Activated CD4-positive, alpha-beta T cell treated with anti-CD3 and anti-CD28 coated beads for 48 hours (primary cell): ENCODE measurements around the gene CXorf58.
"Not testable (repeated sequence)": the region's sequence is repeated elsewhere in the genome, so short reads cannot be mapped to it uniquely, and the experiment has no call there.

ENCODE experiments used
- DNase-seq: peaks from one replicate; pipeline ENCODE4 v3.0.0-alpha.2; 2020

Gene CXorf58

DNA sequence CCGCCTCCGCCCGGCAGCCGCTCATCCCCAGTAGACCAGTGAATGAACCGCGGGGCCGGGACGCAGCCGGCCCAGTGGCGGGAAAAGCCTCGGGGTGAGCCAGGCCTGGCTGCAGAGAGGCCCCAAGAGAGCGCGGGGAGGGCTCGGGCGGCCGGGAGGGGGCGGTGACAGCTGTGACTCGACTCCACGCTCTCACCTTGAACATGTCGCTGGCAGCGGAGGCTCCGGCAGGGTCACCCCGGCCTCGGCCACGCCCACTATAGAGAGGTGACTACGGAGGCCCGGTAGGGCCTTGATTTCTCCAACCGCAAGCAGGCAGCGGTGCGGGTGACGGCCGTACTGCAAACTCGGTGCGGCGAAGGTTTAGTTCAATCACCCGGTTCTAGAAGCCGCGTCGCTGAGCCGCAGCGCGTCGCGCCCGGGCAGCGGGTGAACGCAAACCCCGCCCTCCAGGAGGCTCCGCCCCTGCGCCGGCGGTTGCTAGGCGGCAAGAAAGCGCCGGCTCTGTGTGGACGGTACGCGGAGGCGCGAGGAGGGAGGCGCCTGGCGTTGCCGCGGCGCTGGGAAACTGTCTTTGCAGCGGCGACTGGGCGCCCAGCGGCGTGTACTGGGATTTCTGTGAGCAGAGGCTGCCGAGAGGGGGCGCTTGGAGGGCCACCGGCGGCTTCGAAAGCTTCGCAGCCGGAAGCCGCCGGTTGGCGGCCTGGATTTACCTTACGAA is at the start of gene CXorf58, which contains the start of gene APOO:
CXorf58 (plus strand) TSS at position 509 of the 721 bp plus-strand sequence. CDS start 2,297 bp downstream, outside the sequence.
APOO (minus strand) TSS at position 441 of the 721 bp plus-strand sequence; CDS start at position 205, 236 bp downstream.
- peak; percentile 92 for DNase-seq

DNA sequence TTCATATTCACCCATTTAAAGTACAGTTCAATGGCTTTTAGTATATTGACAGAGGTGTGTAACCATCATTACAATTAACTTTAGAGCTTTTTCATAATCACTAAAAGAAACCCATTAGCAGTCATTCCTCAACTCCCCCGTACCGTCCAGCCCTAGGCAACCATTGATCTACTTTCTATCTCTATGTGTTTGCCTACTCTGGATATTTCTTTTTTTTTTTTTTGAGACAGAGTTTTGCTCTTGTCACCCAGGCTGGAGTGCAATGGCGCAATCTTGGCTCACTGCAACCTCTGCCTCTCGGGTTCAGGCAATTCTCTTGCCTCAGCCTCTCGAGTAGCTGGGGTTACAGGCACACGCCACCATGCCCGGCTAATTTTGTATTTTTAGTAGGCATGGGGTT is 48.6 kb upstream of the CXorf58 start:
- not testable (repeated sequence) for DNase-seq

- DNase-seq: no peak
Observed at GRCh38 chrX:23861215-23861896, 46.5 kb upstream of the CXorf58 start.

DNA sequence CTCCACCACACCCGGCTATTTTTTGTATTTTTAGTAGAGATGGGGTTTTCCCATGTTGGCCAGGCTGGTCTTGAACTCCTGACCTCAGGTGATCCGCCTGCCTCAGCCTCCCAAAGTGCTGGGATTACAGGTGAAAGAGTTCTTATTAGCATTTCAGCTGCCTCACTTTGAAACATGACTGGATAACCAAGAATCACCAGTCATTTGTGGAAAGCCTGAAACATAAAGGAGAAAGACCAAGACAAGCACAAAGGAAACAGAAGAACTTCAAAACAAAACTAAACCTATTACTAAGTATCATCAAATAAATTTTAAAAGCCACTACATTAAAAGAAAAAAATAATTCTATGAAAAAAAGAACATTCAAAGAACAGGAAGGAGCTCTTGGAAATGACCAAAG is 45.9 kb upstream of the CXorf58 start:
- not testable (repeated sequence) for DNase-seq

DNA sequence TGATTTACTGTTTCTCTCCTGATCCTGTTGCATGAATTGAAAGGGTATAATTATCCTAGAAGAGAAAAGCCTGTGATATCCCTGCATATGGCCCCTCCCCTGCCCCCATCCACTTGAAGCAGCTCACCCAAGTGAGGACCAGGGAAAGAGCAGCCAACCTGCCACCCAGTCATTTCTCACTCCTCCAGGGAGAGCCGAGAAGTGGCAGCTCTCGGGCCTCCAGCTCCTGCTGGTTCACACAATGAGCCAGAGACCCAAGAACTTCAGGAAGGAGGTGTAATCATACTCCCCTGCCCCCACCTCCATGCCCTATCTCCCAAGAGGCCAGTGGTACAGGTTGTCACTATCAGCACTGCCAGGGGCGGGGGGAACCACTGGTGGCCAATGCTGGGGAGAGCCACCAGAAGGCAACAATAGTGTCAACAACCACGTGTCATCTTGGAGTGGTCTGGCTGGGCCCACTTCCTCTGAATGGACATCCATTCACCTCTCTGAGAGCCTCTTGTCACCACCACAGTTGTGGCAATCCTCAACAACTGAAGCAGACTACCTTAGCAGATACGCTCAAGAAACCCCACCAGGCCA is 43.0 kb upstream of the CXorf58 start:
- DNase-seq: no peak

GRCh38 chrX:23870041-23870440 is 37.8 kb upstream of the CXorf58 start:
- DNase-seq: no peak

GRCh38 chrX:23871905-23872546 is 35.8 kb upstream of the CXorf58 start:
- no peak for DNase-seq

- no peak for DNase-seq
Observed at GRCh38 chrX:23879380-23880090, 28.3 kb upstream of the CXorf58 start.

GRCh38 chrX:23883737-23884354 is 24.0 kb upstream of the CXorf58 start:
- DNase-seq: peak; percentile 25

- DNase-seq: no peak
Observed at GRCh38 chrX:23884427-23885024, 23.3 kb upstream of the CXorf58 start.

- DNase-seq: no peak
Observed at GRCh38 chrX:23885803-23886202, 22.0 kb upstream of the CXorf58 start.

DNA sequence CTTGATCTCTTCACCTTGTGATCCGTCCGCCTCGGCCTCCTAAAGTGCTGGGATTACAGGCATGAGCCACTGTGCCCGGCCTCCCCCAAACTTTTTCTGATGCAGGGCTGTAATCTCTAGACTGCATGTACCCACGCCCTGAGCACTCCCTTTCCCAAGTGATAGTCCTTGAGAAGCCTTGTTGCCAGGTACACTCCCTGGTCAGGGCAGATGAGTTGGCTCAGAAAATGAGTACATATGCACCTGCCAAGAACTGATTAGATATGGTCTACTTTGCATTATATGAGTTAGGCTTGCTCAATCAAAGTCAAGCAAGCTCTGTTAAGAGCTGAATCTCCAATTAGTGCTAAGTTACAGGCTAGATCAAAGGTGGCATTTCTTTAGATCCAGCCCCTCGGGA is 20.4 kb upstream of the CXorf58 start:
- DNase-seq: no peak

- no peak for DNase-seq
Observed at GRCh38 chrX:23887918-23888317, 19.9 kb upstream of the CXorf58 start.

DNA sequence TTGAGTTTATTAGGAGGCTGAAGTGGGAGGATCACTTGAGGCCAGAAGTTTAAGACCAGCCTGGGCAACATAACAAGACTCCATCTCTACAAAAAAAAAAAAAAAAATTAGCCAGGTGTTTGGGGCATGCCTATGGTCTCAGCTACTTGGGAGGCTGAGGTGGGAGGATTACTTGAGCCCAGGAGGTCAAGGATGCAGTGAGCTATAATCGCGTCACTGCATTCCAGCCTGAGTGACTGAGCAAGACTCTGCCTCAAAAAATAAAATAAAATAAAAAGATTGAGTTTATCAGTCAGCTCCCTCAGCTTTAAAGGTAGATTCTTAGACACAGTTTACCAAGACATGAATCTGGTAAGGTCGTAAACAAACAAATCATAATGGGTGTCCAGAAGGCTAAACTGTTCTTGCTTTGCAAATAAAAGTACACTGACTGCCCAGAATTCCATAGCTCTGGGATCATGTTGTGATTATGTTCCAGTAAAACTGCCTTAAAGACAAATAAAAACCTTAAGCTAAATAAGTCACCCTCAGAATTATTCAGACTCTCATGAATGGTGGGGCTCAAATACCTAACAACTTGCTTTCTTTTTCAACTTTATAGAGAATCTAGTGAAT is 18.8 kb upstream of the CXorf58 start:
- no peak for DNase-seq

DNA sequence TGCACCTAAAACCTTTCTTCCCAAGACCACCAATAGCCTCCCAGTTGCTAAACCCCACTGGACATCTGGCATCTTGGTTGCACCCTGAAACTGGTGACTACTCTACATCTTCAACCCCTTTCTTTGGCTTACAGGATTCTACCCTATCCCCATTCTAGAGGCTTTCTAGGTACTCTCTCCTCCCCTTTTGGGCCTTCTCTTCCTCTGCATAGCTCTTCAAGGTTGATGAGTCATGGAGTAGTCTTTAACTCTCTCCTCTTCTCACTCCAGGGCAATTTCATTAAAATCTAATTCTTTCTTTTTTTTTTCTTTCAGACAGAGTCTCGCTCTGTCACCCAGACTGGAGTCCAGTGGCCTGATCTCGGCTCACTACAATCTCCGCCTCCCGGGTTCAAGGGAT is 16.9 kb upstream of the CXorf58 start:
- no peak for DNase-seq

GRCh38 chrX:23894993-23895392 is 12.8 kb upstream of the CXorf58 start:
- not testable (repeated sequence) for DNase-seq

DNA sequence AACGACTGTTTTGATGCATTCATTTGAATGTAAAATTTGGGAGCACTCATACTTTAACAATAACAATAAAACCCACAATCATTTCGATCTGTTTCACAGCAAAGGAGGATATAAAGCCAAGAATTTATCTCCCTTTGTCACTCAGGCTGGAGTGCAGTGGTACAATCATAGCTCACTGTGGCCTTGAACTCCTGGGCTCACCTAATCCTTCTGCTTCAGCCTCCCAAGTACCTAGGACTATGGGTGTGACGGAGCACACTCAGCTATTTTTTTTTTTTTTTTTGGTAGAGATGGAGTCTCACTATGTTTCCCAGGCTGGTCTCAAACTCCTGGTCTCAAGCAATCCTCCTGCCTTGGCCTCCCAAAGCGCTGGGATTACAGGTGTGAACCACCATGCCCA is 11.3 kb upstream of the CXorf58 start:
- not testable (repeated sequence) for DNase-seq

- DNase-seq: no peak
Observed at GRCh38 chrX:23896981-23897380, 10.8 kb upstream of the CXorf58 start.

DNA sequence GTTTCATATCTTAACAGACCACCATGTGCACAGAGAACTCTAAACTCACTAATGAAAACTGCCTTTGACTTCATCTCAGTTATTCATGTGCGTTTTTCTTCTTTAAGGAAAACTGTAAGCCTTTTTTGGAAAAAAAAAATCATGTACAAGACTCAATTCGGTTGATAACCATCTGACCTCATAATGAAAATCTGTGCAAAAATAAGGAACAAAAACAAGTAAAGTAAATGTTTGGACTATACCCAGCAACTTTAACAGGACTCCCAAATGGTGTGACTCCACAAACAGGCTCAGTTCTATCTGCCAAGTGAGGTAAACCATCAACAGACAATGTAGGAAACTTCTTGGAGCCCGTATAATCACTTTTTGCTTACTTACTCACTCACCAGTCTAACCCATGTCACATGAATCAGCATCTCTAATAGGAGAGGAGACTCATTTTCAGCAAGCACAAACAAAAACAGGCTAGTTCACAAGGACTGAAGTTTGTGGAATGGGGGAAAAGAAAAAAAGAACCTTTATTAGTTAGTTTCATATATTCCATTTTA is 9.3 kb upstream of the CXorf58 start:
- DNase-seq: no peak

DNA sequence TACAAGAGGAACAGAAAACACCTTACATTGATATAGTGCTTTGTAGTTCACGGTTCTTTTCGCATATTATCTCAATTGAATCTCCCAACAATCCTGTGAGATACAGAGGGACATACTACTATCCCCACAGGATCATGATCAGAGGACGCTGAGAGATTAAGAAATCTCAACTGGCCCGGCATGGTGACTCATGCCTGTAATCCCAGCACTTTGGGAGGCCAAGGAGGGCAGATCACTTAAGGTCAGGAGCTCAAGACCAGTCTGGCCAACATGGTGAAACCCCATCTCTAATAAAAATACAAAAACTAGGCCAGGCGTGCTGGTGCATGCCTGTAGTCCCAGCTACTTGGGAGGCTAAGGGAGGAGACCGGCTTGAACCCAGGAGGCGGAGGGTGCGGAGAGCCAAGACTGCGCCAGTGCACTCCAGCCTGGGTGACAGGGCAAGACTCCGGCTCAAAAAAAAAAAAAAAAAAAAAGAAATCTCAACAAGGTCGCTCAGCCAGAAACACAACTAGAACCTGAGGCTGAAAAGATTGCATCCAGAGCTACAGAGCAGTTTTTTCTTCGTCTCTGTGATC is 7.5 kb upstream of the CXorf58 start:
- no peak for DNase-seq

DNA sequence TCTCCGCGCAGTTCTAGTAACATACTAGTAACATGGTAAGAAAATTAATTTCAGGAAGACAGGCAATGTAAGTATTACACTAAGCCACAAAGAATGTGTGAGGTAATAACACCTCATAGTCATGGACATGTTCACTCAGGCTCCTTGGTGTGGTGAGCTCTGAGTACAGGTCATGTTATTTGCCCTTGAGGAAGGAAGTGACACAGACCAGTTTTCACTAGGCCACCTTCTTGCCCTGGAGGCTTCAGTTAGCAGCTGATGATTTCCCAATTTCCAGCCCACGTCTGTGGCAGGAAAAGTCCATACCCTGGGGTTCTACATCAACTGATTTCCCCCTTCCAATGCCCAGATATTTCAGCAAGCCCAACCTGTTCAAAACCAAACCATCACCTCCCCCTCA is 6.7 kb upstream of the CXorf58 start:
- no peak for DNase-seq
